ENCODE data around the gene REXO4.
"Not testable (repeated sequence)": the region's sequence is repeated elsewhere in the genome, so short reads cannot be mapped to it uniquely, and the experiment has no call there.

Gene REXO4

DNA sequence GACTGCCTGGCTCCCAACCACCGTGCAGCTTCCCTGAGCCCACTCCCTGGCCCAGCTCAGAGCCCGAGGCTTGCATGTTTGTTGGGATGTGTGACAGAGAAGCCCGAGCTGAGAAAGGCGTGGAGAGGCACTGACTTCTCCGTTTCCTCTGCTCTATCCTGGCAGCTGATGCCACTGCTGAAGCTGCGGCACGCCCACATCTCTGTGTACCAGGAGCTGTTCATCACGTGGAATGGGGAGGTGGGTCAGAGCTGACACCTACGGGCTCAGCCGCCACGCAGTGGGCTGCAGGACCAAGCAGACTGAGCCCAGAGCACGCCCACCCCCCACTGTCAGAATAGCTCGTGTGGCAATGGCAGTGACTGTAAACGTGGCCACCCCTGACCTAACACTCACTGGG, 32.4 kb downstream of the REXO4 start:
- no peak for DNase-seq

DNA sequence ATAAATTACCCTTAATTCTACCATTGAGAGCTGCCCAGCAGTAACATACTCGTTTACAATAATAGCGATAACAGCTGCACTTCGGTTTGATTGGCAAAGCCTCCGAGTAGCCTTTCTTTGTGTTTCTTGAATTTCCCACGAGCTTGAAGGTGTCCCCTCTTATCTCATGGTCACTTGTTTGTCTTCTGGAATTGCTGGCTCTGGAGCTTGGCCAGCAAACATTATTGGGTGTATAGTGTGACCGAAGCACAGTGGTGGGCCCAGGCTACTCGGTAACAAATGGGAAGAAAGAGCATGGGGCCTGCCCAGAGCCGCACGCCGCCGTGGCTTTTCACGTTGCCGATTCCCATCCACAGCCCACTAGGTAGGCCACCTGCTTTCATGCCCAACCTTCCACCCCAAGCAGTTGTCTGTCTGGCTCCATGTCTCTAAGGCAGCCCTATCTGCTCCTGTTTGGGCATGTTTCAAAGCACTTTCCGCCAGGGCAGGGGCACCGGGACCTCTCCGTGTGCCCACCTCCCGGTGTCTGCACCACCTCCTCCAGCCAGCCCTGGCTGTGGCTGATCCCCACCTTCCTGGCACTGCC, 33.0 kb downstream of the REXO4 start:
- DNase-seq = no peak

DNA sequence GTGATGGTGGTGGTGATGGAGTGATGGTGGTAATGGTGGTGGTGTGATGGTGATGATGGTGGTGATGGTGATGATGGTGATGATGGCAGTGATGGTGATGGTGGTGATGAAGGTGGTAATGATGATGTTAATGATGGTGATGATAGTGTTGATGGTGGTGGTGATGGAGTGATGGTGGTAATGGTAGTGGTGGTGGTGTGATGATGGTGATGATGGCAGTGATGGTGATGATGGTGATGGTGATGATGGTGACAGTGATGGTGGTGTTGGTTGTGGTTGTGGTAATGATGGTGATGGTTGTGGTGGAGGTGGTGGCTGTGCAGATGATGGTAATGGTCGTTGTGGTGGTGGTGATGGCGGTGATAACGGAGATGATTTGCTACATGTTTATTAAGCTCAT, 34.4 kb downstream of the REXO4 start:
- no peak for DNase-seq

DNA sequence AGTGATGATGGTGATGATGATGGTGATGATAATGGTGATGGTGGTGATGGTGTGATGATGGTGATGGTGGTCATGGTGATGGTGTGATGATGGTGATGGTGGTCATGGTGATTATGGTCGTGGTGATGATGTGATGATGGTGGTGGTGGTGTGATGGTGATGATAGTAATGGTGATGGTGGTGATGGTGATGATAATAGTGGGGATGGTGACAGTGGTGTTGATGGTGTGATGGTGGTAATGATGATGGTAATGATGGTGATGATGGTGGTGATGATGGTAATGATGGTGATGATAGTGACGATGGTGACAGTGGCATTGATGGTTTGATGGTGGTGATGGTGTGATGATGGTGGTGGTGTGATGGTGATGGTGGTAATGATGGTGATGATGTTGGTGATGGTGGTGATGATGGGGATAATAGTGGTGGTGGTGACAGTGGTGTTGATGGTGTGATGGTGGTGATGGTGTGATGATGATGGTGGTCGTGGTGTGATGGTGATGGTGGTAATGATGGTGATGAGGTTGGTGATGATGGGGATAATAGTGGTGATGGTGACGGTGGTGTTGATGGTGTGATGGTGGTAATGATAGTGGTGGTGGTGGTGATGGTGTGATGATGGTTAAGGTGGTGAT, 35.2 kb downstream of the REXO4 start:
- no peak for DNase-seq

DNA sequence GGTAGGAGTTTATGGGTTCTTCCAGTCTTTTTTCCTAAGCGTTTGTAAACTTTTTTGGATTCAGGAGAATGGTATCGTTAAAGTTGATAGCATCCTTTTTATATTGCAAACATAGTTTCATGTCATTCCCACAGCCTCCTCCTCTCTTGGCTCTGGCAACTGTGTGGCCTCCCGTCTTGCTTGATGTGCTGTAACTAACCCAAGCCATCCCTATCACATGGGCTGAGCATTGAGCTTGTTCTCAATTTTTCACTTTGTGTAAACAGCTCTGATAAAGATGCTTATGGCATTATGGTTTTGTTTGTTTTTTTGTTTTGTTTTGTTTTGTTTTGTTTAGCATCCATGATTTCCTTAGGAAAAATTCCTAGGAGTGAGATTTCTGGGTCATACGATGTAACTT, 37.1 kb downstream of the REXO4 start:
- DNase-seq = no peak

DNA sequence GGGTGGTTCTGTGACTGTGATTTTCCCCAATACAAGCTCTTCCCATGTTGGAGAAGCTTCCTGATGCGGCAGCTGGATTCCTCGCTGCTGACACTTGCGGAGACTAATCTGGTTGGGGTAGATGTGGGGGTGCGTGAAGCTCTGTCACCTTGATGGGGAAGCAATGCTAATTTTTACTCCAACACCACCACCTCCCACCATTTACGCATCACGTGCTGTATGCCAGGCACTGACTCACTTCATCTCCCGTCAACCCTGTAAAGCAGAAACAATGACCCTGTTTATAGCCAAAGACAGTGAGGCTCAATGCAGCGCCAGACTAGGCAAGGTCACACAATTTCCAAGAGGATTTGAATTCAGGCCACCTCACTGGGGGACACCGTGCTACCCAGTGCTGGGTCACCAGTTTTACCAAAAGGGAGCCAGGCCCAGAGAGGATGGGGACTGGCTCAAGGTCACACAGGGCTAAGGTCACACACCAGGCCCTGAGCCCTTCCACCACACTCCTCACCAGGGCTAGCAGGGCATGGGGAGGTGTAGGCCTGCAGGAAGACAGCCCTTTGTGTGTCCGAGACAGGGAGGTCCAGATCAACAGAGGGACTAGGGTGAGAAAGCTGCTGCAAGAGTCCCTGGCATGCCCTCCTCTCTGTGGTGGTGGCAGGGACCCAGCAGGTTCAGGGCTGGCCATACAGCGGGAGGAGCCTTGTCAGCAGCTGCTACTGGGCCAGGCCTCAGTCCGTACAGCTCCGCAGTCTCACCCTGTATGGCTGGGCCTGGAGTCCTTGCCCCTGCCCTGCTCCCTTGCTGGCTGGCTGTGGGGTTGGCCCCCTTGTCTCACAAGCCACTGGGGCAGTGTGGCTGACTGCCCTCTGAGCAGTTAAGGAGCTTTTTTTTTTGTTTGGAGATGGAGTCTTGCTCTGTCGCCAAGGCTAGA, 38.4 kb downstream of the REXO4 start:
- DNase-seq = no peak

DNA sequence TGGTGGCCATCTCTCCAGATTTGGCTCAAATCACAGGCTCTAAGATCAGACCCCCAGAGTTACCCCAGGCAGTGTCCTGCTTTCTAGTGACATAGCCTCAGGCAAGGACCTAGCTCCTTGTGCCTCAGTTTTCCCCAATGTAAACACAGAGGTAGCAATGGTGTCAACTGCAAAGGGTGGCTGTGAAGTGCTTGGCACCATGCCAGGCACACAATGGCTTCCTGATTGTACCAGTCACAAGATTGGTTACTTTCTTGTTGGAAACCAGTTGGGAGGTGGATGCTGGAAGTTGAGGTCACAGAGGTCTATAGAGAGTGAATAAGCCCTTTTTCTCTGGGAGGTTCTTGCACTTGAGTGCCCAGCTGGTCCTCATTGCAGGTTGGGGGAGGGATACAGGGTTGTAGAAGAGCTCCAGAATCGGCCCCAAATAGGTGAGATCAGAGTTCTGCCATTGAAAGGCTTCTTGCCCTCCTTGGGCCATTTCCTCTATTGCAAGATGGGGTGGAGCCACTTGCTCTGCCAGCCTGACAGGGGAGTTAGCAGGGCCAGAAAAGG, 39.3 kb downstream of the REXO4 start:
- peak; percentile 48 for DNase-seq

DNA sequence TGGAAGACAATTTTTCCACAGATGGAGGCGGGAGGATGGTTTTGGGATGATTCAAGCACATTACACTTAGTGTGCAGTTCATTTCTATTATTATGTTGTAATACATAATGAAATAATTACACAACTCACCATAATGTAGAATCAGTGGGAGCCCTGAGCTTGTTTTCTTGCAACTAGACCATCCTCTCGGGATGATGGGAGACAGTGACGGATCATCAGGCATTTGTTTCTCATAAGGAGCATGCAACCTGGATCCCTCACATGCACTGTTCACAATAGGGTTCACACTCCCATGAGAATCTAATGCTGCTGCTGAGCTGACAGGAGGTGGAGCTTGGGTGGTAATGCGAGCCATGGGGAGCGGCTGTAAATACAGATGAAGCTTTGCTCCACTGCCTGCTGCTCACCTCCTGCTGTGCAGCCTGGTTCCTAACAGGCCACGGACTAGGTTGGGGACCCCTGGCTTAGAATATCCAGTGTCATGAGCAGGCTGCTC, 40.0 kb downstream of the REXO4 start:
- peak; percentile 38 for DNase-seq

DNA sequence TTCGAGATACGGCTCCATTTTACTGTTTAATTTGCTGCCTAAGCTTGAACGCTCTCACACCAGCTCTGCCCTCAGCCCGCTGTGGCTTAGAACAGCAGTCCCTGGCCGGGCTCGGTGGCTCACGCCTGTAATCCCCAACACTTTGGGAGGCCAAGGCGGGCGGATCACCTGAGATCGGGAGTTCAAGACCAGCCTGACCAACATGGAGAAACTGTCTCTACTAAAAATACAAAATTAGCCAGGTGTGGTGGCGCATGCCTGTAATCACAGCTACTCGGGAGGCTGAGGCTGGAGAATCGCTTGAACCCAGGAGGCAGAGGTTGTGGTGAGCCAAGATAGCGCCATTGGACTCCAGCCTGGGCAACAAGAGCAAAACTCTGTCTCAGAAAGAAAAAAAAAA, 40.5 kb downstream of the REXO4 start:
- not testable (repeated sequence) for DNase-seq

DNA sequence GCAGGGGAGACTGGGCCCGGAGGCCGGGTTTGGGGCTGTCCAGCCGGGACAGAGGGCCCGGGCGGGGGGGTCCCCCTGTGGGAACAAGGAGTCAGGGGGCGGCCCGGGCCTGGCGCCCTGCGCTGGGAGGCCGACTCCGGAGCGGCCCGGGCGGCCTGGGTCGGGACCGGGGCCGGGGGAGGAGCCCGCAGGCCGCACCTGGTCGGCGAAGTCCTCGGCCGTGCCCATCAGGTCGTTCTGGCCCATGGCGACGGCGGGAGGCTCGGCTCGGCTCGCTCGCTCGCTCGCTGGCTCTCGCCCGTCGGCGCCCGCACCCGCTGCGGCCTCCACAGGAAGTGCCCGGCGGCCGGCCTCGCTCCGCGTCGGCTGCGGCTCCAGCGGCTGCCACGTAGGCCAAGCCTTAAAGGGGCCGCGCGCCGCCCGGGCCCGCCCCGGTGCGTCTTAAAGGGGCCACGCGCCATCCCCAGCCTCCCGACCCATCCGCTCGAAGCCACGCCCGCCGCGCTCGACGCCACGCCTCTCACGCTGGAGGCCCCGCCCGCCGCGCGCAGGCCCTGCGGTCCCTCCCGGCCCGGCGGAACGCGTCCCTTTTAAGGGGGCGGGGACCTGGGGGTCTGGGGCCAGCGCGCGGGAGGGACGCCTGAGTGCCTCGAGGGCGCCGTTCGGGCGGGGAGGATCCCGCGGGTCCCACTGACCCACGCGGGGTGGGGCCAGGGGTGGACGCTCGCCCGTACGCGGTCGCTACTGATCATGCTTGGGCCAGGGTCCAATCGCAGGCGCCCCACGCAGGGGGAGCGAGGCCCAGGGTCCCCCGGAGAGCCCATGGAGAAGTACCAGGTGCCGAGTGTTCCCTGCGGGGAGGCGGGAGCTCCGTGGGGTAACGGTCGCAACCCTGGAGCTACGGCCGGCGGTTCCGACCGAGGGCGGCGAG, 41.8 kb downstream of the REXO4 start, which contains the start of the genes STKLD1 and SURF4:
STKLD1 (plus strand) TSS at position 643 of the 931 bp plus-strand sequence; CDS start at position 751, 108 bp downstream.
SURF4 (minus strand) TSS at position 337 of the 931 bp plus-strand sequence; CDS start at position 246, 91 bp downstream.
- DNase-seq = peak; percentile 94

DNA sequence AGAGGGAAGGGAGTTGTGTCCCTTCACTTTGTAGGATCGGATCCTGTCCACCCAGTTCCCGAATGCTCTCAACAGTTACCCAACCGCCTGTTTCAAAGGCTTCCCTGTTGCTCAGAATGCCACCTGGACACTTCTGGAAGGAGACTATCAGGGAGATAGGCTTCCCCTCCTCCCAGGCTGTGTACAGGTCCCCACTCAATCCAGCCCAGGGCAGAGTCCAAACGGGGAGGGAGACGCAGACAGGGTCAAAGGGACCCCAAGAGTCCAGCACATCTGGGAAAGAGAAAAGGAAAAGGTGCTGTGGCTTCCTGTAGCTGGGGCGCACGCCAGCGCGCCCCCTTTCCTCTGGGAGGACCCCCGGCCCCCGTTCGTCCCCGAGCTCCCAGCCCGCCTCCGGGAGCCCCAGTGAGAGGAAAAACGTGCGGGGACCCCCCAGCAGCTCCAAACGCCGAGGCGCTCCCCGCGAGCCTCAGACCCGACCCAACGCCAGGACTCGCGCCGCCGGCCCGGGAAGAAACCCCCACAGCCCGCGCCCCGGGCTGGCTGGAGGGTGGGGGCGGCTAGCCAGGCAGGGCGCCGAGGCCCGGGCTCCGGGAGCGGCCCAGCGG, 42.6 kb downstream of the REXO4 start:
- DNase-seq = peak; percentile 51

DNA sequence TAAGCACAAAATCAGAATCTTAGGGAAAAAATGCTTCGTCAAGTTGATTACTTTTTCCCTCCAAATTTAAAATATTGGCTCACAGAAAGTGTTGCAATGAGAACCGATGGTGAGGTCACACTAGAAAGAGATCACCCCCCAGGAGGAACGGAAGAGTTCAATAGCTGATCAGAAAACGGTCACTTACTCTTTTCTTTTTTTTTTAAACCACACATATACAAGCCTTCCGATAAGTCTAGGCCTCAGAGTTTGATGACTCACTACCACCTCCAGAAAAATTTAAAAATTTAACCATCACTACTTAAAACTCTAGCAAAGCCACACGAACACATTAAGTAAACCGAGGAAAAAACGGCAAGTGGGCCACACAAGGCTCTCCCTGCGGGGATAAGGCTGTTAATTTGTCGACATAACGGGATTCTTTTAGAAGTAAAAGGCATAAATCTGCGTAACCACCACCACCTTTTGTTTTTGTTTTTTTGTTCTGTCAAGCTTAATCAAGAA, 43.1 kb downstream of the REXO4 start:
- peak; percentile 68 for DNase-seq

DNA sequence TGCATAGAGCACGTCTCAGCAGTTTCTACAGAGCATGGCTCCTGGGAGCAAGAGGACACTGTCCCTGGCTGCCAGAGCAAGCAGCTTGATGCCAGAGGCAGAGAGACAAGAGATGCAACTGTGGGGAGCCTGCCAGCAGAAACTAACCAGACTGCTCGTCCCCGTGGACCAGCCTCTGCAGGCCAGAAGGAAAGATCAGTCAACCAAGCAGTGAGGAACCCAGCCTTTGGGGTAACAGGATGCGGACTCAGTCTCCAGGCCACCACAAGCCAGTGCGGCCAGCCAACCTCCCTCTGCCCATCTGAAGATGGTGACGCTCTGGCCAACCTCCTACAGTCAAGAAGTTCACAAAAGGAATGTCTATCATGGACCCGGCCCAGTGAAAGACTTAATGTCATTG, 45.7 kb downstream of the REXO4 start:
- no peak for DNase-seq

DNA sequence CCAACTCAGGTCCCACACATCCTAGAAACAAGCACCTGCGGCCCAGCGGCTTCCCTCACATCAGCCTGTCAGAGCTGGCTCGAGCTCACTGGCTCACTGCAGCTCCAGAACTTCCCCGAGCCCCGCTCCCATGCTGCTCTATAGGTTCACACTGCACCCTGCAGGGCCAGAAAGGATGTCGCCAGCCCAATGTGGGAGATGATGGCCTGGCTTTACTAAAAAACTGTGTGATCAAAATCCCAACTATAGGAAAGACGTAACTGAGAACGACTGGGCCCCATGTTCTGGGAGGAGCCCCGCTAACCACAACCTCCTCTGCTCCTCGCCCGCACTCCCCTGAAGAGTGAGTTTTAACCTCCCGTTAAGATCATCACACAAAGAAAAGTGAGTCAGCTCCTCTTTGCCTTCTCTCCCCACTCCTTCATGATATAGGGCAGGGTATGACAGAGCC, 46.5 kb downstream of the REXO4 start:
- peak; percentile 65 for DNase-seq

DNA sequence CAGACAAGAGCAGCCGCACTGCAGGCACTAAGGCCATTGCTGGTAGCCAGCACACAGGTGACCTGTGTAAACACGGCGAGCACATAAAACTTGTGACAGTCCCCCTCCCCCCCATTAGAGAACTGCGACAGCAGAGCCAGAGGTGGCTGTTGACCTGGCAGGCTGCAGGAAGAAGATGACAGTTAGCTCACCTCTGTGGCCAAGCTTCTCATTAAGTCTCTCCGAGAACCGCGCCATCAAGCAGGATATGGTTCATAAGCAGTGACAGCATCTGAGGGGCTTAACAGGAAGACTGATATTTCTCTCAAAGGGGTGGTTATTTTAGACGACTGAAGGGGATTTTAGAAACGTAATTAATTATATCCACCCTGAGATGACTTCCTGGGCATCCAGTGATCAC, 47.1 kb downstream of the REXO4 start:
- DNase-seq = no peak

DNA sequence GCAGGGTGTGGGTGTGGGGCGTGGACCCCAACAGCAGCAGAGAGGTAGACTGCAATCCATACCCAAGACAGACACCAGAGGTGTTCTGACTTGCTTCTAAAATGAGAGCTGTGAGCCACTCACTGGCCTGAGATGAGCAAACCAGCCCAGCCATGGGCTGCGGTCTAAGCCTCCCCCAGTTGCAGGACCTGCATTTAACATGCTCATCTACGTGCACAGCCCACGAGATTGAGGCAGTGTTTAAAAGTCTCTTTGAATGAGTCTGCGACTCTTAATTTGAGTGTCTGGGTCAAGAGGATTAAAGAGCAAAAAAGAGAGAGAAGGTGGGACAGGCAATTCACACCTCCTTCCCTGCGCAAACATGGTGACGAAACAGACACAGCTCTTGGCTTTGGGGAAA, 47.9 kb downstream of the REXO4 start:
- DNase-seq = no peak

DNA sequence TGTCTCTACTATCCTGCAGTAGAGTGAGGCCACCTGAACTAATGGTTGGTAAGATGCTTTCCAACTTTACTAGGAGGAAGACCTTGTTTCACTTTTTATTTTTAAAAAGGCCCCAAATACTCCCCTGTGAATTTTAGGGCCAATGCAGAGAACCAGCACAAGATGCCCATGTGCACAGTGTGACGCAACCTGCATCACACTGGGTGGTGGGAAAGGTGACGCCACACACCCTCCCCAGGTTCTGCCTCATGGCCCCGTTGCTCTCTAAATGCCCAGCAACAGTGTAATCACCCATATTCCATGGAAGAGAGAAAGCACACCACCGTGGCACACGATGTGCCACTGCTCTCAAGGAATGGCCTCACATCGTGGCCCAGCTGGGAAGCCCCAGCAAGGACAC, 48.4 kb downstream of the REXO4 start:
- no peak for DNase-seq

DNA sequence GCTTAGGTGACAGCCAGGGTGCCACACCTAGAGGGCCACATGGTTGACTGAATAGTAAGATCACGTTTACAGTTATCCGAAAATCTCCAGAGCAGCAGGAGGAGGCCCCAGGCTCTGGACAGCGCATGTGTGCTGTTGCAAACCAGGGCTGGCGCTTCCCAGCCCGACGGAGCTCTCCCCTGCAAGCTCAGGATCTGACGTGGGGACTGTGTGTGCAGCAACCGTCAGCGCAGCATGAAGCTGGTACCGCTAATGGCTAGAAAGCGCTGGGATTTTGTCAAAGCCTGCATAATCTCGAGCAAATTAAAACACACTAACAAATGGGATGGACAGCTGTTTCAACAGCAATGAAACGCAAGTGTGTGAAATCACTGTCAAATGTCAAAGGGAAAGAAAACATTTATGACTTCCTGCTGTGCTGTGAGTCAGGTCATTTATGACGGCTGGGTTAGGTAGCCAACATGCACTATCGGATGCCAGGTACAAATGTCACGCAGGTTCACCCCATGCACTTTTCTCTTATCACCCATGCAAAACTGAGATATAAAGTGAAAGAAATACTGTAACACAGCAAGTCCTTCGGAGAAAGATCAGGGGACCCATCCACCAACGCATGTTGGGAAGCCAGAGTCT, 49.4 kb downstream of the REXO4 start:
- no peak for DNase-seq

DNA sequence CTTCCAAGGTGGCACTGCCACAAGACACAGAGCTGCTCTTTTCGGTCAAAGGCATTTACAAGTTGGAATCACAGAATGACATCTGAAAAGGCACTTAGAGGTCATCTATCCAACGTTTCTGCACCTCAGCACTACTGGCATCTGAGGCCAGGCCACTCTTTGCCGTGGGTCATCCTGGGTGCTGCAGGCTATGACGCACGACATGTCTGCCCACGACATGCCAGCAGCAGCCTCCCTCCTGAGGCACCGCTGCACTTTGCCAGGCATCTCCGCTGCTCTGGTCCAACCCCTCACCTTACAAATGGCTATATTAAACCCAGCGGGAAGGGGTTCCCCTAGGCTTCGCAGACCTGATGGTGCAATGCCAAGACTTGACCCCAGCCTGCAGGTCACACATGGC, 50.0 kb downstream of the REXO4 start:
- DNase-seq = no peak

DNA sequence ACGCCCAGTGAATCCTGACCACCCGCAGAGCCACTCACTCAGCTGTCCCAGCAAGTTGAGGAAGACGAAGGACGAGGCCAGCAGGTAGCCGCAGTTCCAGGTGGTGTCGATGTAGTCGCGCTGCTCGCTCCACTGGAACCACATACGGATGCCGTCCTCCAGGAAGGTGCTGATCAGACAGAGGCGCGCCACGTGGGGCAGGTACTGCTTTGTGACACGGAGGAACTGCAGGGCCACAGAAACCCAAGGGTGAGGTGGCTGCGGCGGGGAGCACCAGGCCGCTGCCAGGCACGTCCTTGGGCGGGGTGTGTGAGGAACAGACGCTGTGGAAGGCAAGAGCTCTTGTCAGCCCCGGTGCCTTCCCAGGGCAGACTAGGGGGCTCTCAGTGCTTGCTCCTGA, 50.6 kb downstream of the REXO4 start:
- no peak for DNase-seq

DNA sequence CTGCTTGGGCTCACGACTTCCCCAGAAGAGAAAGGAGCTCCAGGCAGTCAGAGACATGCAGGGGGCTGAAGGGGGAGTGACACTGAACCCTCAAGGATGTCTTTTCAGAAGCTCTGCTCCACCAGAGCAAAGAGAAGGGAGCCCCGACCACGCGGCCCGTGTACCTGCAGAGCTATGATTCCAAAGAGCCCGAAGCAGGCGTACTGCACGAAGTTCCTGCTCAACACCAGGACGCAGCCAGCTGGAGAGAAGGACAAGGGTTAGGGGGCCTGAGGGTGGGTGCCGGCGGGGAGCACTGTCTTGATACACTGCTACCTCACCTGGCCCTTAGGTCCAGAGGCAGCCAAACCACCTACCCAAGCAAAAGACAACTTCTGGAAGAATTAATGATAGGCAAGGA, 51.4 kb downstream of the REXO4 start:
- no peak for DNase-seq

Measured in hematopoietic multipotent progenitor cell treated with erythropoietin and hydrocortisone succinate and interleukin-3 and kit ligand, for 8 days (in vitro differentiated cells).